Measurements from ENCODE around the gene AIF1.

AIF1 gene

GRCh38 chr6:31631681-31632278, 16.7 kb downstream of the AIF1 start:
- Histone ChIP-seq H3K27ac (ENCODE audit: low read depth, low read length) (no peak overlapping the region), H2BK5ac (ENCODE audit: low read depth, low read length, poor library complexity) (no peak overlapping the region), H2BK12ac (ENCODE audit: low read length) (no peak overlapping the region), H2AK5ac (ENCODE audit: low read length) (no peak overlapping the region), H2AFZ (ENCODE audit: insufficient read depth, low read length, poor library complexity) (no peak overlapping the region), H3K27me3 (ENCODE audit: insufficient read depth, low read length) (no peaks in the 10 kb centered on the region), H3K9me3 (ENCODE audit: insufficient read depth, low read depth, low read length) (no peaks in the 10 kb centered on the region), H3K4me2 (ENCODE audit: low read length) (no peak overlapping the region), H4K8ac (ENCODE audit: low read depth, low read length) (no peak overlapping the region), H3K4me3 (ENCODE audit: low read depth, low read length) (no peak overlapping the region), H3K14ac (ENCODE audit: low read length) (no peak overlapping the region), H4K12ac (ENCODE audit: low read depth, low read length) (no peak overlapping the region), H4K91ac (ENCODE audit: low read depth, low read length) (no peak overlapping the region), H3K4ac (ENCODE audit: low read depth, low read length) (no peak overlapping the region), H3K79me2 (ENCODE audit: control insufficient read depth, insufficient read depth, low read length, poor library complexity) (no peaks in the 10 kb centered on the region), H3K36me3 (ENCODE audit: control insufficient read depth in 1 of 2, insufficient read depth in 2 of 2, low read length in 2 of 2) (peaks cover 93 to 98% of the 10 kb centered on the region in 2 experiments), H2BK120ac (ENCODE audit: insufficient read depth, low read length, poor library complexity) (no peak overlapping the region), H3K79me1 (ENCODE audit: low read length) (no peaks in the 10 kb centered on the region), H3K9ac (ENCODE audit: low read length) (no peak overlapping the region), H3K18ac (ENCODE audit: low read length) (no peak overlapping the region), H3K4me1 (ENCODE audit: control insufficient read depth in 1 of 2, insufficient read depth in 2 of 2, low read length in 2 of 2) (no peaks in the 10 kb centered on the region), H3K23ac (ENCODE audit: low read length) (no peak overlapping the region)
- no CpG with 5 or more reads among the region's 32 CpGs for WGBS (ENCODE audit: extremely low coverage, insufficient coverage, insufficient read length)
- DNase-seq, result no peak

DNA sequence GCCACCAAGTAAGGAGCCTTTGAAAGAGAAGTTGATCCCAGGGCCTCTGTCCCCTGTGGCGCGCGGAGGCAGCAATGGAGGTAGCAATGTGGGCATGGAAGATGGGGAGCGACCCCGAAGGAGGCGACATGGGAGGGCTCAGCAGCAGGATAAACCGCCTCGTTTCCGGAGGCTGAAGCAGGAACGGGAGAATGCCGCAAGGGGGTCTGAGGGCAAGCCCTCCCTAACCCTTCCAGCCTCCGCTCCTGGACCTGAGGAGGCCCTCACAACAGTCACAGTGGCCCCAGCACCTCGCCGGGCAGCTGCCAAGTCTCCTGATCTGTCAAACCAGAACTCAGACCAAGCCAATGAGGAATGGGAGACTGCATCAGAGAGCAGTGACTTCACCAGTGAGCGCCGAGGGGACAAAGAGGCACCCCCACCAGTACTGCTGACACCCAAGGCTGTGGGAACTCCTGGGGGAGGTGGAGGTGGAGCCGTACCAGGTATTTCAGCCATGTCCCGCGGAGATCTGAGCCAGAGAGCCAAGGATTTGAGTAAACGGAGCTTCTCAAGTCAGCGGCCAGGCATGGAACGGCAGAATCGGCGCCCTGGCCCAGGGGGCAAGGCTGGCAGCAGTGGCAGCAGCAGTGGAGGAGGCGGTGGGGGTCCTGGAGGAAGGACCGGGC, 17.4 kb downstream of the AIF1 start:
- Histone ChIP-seq H4K8ac (ENCODE audit: low read depth, low read length) (no peak overlapping the region), H3K23ac (ENCODE audit: low read length) (no peak overlapping the region), H3K18ac (ENCODE audit: low read length) (no peak overlapping the region), H3K4me3 (ENCODE audit: low read depth, low read length) (no peak overlapping the region), H3K79me1 (ENCODE audit: low read length) (no peaks in the 10 kb centered on the region), H2AFZ (ENCODE audit: insufficient read depth, low read length, poor library complexity) (no peak overlapping the region), H3K9me3 (ENCODE audit: insufficient read depth, low read depth, low read length) (no peaks in the 10 kb centered on the region), H3K36me3 (ENCODE audit: control insufficient read depth in 1 of 2, insufficient read depth in 2 of 2, low read length in 2 of 2) (peaks cover 95 to 98% of the 10 kb centered on the region in 2 experiments), H2BK5ac (ENCODE audit: low read depth, low read length, poor library complexity) (no peak overlapping the region), H3K4me1 (ENCODE audit: control insufficient read depth in 1 of 2, insufficient read depth in 2 of 2, low read length in 2 of 2) (no peaks in the 10 kb centered on the region), H4K12ac (ENCODE audit: low read depth, low read length) (peak overlapping the region; percentile 10), H2BK12ac (ENCODE audit: low read length) (no peak overlapping the region), H3K4ac (ENCODE audit: low read depth, low read length) (no peak overlapping the region), H3K4me2 (ENCODE audit: low read length) (no peak overlapping the region), H3K27me3 (ENCODE audit: insufficient read depth, low read length) (no peaks in the 10 kb centered on the region), H2BK120ac (ENCODE audit: insufficient read depth, low read length, poor library complexity) (no peak overlapping the region), H2AK5ac (ENCODE audit: low read length) (no peak overlapping the region), H3K9ac (ENCODE audit: low read length) (no peak overlapping the region), H4K91ac (ENCODE audit: low read depth, low read length) (no peak overlapping the region), H3K79me2 (ENCODE audit: control insufficient read depth, insufficient read depth, low read length, poor library complexity) (no peaks in the 10 kb centered on the region), H3K14ac (ENCODE audit: low read length) (no peak overlapping the region), H3K27ac (ENCODE audit: low read depth, low read length) (no peak overlapping the region)
- no CpG with 5 or more reads among the region's 26 CpGs for WGBS (ENCODE audit: extremely low coverage, insufficient coverage, insufficient read length)
- no peak for DNase-seq

DNA sequence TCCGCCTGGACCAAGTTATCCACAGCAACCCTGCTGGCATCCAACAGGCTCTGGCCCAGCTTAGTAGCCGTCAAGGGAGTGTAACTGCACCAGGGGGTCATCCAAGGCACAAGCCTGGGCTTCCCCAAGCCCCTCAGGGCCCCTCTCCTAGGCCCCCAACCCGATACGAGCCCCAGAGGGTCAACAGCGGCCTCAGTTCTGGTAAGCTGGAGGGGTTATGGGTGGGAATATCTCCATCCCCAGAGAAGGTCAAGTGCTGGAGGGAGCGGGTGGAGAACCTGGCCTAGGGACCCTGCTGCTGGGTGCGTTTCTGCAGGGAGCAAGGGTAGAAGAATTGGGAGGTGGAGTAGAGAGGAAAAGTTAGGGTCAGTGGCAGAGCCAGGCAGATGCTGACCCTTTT, 18.4 kb downstream of the AIF1 start:
- no CpG with 5 or more reads among the region's 7 CpGs for WGBS (ENCODE audit: extremely low coverage, insufficient coverage, insufficient read length)
- H3K14ac ChIP-seq (ENCODE audit: low read length), result no peak overlapping the region

DNA sequence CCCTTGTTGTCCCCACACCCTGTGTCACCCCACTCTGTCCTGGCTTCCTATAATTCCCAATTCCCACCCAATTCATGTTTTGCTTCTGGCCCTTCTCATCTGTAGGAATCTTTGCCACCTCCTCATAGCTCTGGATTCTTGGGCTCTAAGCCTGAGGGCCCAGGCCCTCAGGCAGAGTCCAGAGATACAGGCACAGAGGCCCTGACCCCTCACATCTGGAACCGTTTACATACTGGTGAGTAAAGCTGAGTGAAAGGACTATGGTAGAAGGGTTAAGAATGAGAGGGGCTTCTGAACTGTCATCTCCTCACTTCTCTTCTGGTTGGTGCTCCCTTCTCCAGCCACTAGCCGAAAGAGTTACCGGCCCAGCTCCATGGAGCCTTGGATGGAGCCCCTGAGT, 19.1 kb downstream of the AIF1 start:
- Histone ChIP-seq H3K27ac (ENCODE audit: low read depth, low read length) (no peak overlapping the region), H4K8ac (ENCODE audit: low read depth, low read length) (no peak overlapping the region), H2BK12ac (ENCODE audit: low read length) (no peak overlapping the region), H3K18ac (ENCODE audit: low read length) (no peak overlapping the region), H3K9ac (ENCODE audit: low read length) (no peak overlapping the region), H3K14ac (ENCODE audit: low read length) (no peak overlapping the region), H2BK5ac (ENCODE audit: low read depth, low read length, poor library complexity) (no peak overlapping the region), H2BK120ac (ENCODE audit: insufficient read depth, low read length, poor library complexity) (no peak overlapping the region), H3K4me1 (ENCODE audit: control insufficient read depth in 1 of 2, insufficient read depth in 2 of 2, low read length in 2 of 2) (no peaks in the 10 kb centered on the region), H4K12ac (ENCODE audit: low read depth, low read length) (no peak overlapping the region), H3K4ac (ENCODE audit: low read depth, low read length) (no peak overlapping the region), H3K4me2 (ENCODE audit: low read length) (no peak overlapping the region), H3K27me3 (ENCODE audit: insufficient read depth, low read length) (no peaks in the 10 kb centered on the region), H3K36me3 (ENCODE audit: control insufficient read depth in 1 of 2, insufficient read depth in 2 of 2, low read length in 2 of 2) (peaks cover 84 to 90% of the 10 kb centered on the region in 2 experiments), H3K4me3 (ENCODE audit: low read depth, low read length) (no peak overlapping the region), H2AFZ (ENCODE audit: insufficient read depth, low read length, poor library complexity) (no peak overlapping the region), H4K91ac (ENCODE audit: low read depth, low read length) (no peak overlapping the region), H3K79me2 (ENCODE audit: control insufficient read depth, insufficient read depth, low read length, poor library complexity) (no peaks in the 10 kb centered on the region), H3K23ac (ENCODE audit: low read length) (no peak overlapping the region), H3K9me3 (ENCODE audit: insufficient read depth, low read depth, low read length) (no peaks in the 10 kb centered on the region), H3K79me1 (ENCODE audit: low read length) (no peaks in the 10 kb centered on the region), H2AK5ac (ENCODE audit: low read length) (no peak overlapping the region)
- DNase-seq, result no peak
- WGBS (ENCODE audit: extremely low coverage, insufficient coverage, insufficient read length), result no CpG with 5 or more reads among the region's 3 CpGs

More for the DNA sequence above, 18.4 kb downstream of the AIF1 start:
- H2AFZ ChIP-seq (ENCODE audit: insufficient read depth, low read length, poor library complexity), result no peak overlapping the region
- no peak overlapping the region for H3K4ac ChIP-seq (ENCODE audit: low read depth, low read length)
- no peak overlapping the region for H3K4me3 ChIP-seq (ENCODE audit: low read depth, low read length)
- no peak overlapping the region for H3K23ac ChIP-seq (ENCODE audit: low read length)
- H2BK5ac ChIP-seq (ENCODE audit: low read depth, low read length, poor library complexity), result no peak overlapping the region
- no peaks in the 10 kb centered on the region for H3K79me1 ChIP-seq (ENCODE audit: low read length)
- peaks cover 86 to 93% of the 10 kb centered on the region in 2 experiments for H3K36me3 ChIP-seq (ENCODE audit: control insufficient read depth in 1 of 2, insufficient read depth in 2 of 2, low read length in 2 of 2)
- H3K9ac ChIP-seq (ENCODE audit: low read length), result no peak overlapping the region
- H4K91ac ChIP-seq (ENCODE audit: low read depth, low read length), result no peak overlapping the region
- H3K27ac ChIP-seq (ENCODE audit: low read depth, low read length), result no peak overlapping the region
- no peaks in the 10 kb centered on the region for H3K9me3 ChIP-seq (ENCODE audit: insufficient read depth, low read depth, low read length)
- no peak for DNase-seq
- H2BK120ac ChIP-seq (ENCODE audit: insufficient read depth, low read length, poor library complexity), result no peak overlapping the region
- no peaks in the 10 kb centered on the region for H3K4me1 ChIP-seq (ENCODE audit: control insufficient read depth in 1 of 2, insufficient read depth in 2 of 2, low read length in 2 of 2)
- no peak overlapping the region for H4K8ac ChIP-seq (ENCODE audit: low read depth, low read length)
- no peak overlapping the region for H4K12ac ChIP-seq (ENCODE audit: low read depth, low read length)
- H3K27me3 ChIP-seq (ENCODE audit: insufficient read depth, low read length), result no peaks in the 10 kb centered on the region
- H3K4me2 ChIP-seq (ENCODE audit: low read length), result no peak overlapping the region
- no peaks in the 10 kb centered on the region for H3K79me2 ChIP-seq (ENCODE audit: control insufficient read depth, insufficient read depth, low read length, poor library complexity)
- H2BK12ac ChIP-seq (ENCODE audit: low read length), result no peak overlapping the region
- H3K18ac ChIP-seq (ENCODE audit: low read length), result no peak overlapping the region
- H2AK5ac ChIP-seq (ENCODE audit: low read length), result no peak overlapping the region
